HG03575 (cell line): ENCODE results near the gene ZBED1.
"Not testable (repeated sequence)": the region's sequence is repeated elsewhere in the genome, so short reads cannot be mapped to it uniquely, and the experiment has no call there.

Experiments
- ATAC-seq: cut with Tn5 transposase; IDR thresholded peaks from one replicate; pipeline ENCODE4 v1.9.1; 2021; ENCODE audit not compliant: unreplicated experiment, insufficient number of reproducible peaks, low FRiP score; ENCODE audit errors: extremely low read depth

The ZBED1 gene

GRCh38 chrX:2481597-2481996 lies 19.2 kb downstream of the ZBED1 start:
- not testable (repeated sequence) for ATAC-seq

- ATAC-seq, result not testable (repeated sequence)
Observed at GRCh38 chrX:2479982-2480381, 20.8 kb downstream of the ZBED1 start.

GRCh38 chrX:2479420-2479780 lies 21.4 kb downstream of the ZBED1 start:
- no peak for ATAC-seq

- no peak for ATAC-seq
Observed at GRCh38 chrX:2478546-2479419, 22.0 kb downstream of the ZBED1 start.

- ATAC-seq, result not testable (repeated sequence)
Observed at GRCh38 chrX:2477313-2477712, 23.5 kb downstream of the ZBED1 start.

- ATAC-seq, result no peak
Observed at GRCh38 chrX:2474963-2475726, 25.6 kb downstream of the ZBED1 start.

GRCh38 chrX:2474280-2474962 lies 26.4 kb downstream of the ZBED1 start:
- no peak for ATAC-seq

GRCh38 chrX:2473064-2473463 lies 27.7 kb downstream of the ZBED1 start:
- not testable (repeated sequence) for ATAC-seq

- no peak for ATAC-seq
Observed at GRCh38 chrX:2471641-2472040, 29.1 kb downstream of the ZBED1 start.

- not testable (repeated sequence) for ATAC-seq
Observed at GRCh38 chrX:2471126-2471525, 29.6 kb downstream of the ZBED1 start.

GRCh38 chrX:2469852-2470251 lies 30.9 kb downstream of the ZBED1 start:
- ATAC-seq, result not testable (repeated sequence)

- ATAC-seq, result no peak
Observed at GRCh38 chrX:2469196-2469685, 31.5 kb downstream of the ZBED1 start.

- no peak for ATAC-seq
Observed at GRCh38 chrX:2468261-2469195, 32.2 kb downstream of the ZBED1 start.

GRCh38 chrX:2466876-2467656 lies 33.7 kb downstream of the ZBED1 start:
- ATAC-seq, result no peak

GRCh38 chrX:2464677-2465166 lies 36.1 kb downstream of the ZBED1 start:
- no peak for ATAC-seq

- no peak for ATAC-seq
Observed at GRCh38 chrX:2463973-2464676, 36.7 kb downstream of the ZBED1 start.

- ATAC-seq, result not testable (repeated sequence)
Observed at GRCh38 chrX:2463481-2463880, 37.3 kb downstream of the ZBED1 start.
